Stimulated activated CD8-positive, alpha-beta memory T cell treated with anti-CD3 and anti-CD28 coated beads, Interleukin-7, amount 100 ng/mL, for 24 hours (primary cell): Measurements from ENCODE around the gene GCN1.

Source experiments
- DNase-seq: peaks from one replicate; pipeline ENCODE4 v3.0.0-alpha.2; 2020; ENCODE audit warnings: low read depth

Gene GCN1

GRCh38 chr12:120115692-120116440 is 78.6 kb downstream of the GCN1 start:
- DNase-seq: no peak

- DNase-seq: no peak
These were observed 79.4 kb downstream of the GCN1 start for GRCh38 chr12:120115066-120115465.

- no peak for DNase-seq
These were observed 83.7 kb downstream of the GCN1 start for GRCh38 chr12:120110550-120111501.

- DNase-seq: no peak
These were observed 84.8 kb downstream of the GCN1 start for GRCh38 chr12:120109570-120110267.

- no peak for DNase-seq
These were observed 88.4 kb downstream of the GCN1 start for GRCh38 chr12:120106151-120106550.

- DNase-seq: no peak
These were observed 91.1 kb downstream of the GCN1 start for GRCh38 chr12:120103371-120103770.

- DNase-seq: no peak
These were observed 91.5 kb downstream of the GCN1 start for GRCh38 chr12:120103044-120103338.

GRCh38 chr12:120102189-120103043 is 92.1 kb downstream of the GCN1 start:
- DNase-seq: no peak

- no peak for DNase-seq
These were observed 92.9 kb downstream of the GCN1 start for GRCh38 chr12:120101617-120102016.

GRCh38 chr12:120101182-120101581 is 93.3 kb downstream of the GCN1 start:
- no peak for DNase-seq

GRCh38 chr12:120100630-120101029 is 93.9 kb downstream of the GCN1 start:
- no peak for DNase-seq

- no peak for DNase-seq
These were observed 94.8 kb downstream of the GCN1 start for GRCh38 chr12:120099738-120100137.

GRCh38 chr12:120098756-120099470 is 95.6 kb downstream of the GCN1 start:
- no peak for DNase-seq

GRCh38 chr12:120096671-120097202 is 97.8 kb downstream of the GCN1 start:
- DNase-seq: no peak

GRCh38 chr12:120095736-120096135 is 98.8 kb downstream of the GCN1 start:
- DNase-seq: no peak

GRCh38 chr12:120095331-120095730 is 99.2 kb downstream of the GCN1 start:
- DNase-seq: no peak

GRCh38 chr12:120094485-120094884 is 100.0 kb downstream of the GCN1 start:
- DNase-seq: no peak

- no peak for DNase-seq
These were observed 100.7 kb downstream of the GCN1 start for GRCh38 chr12:120093592-120094355.

- DNase-seq: no peak
These were observed 101.3 kb downstream of the GCN1 start for GRCh38 chr12:120093336-120093591.
